Astrocyte (in vitro differentiated cells and primary cell): ENCODE data around the gene NCCRP1. TPM values are rescaled to one million over a fixed set of nuclear protein-coding genes. Genes with fewer than 3 reads are reported as not detected.

Source experiments
- DNase-seq: peaks from one replicate; pipeline ENCODE4 v3.0.0-alpha.2; 2010; ENCODE audit warnings: low read depth
- FAIRE-seq: peaks from 2 replicates; lab custom pipeline; 2011; peaks lifted over from hg19 to GRCh38; lab: Jason Lieb, UNC
- H2AFZ ChIP-seq: 2 replicates; pipeline ENCODE4 v1.6.0; 2012; ENCODE audit warnings: low read depth, low read length, inconsistent platforms
- H3K27ac ChIP-seq: 2 replicates; pipeline ENCODE4 v1.5.1; 2011; ENCODE audit warnings: low read depth, low read length, inconsistent platforms
- H3K27me3 ChIP-seq: 2 replicates; pipeline ENCODE4 v1.6.0; 2011; ENCODE audit warnings: low read length, inconsistent platforms; ENCODE audit not compliant: insufficient read depth
- H3K36me3 ChIP-seq: 2 replicates; pipeline ENCODE4 v1.5.1; 2011; ENCODE audit warnings: low read length, inconsistent platforms; ENCODE audit not compliant: insufficient read depth
- H3K4me1 ChIP-seq: 2 replicates; pipeline ENCODE4 v1.5.1; 2011; ENCODE audit warnings: low read length, inconsistent platforms; ENCODE audit not compliant: insufficient read depth
- H3K4me2 ChIP-seq: 2 replicates; pipeline ENCODE4 v1.6.0; 2012; ENCODE audit warnings: low read length, inconsistent platforms
- H3K4me3 ChIP-seq: 2 replicates; pipeline ENCODE4 v1.5.1; 2011; ENCODE audit warnings: low read depth, mild to moderate bottlenecking, low read length, inconsistent platforms; ENCODE audit not compliant: insufficient read depth
- H3K79me2 ChIP-seq: 2 replicates; pipeline ENCODE4 v1.6.0; 2012; ENCODE audit warnings: mild to moderate bottlenecking, low read length, inconsistent platforms; ENCODE audit not compliant: insufficient read depth
- H3K9ac ChIP-seq: 2 replicates; pipeline ENCODE4 v1.6.0; 2012; ENCODE audit warnings: mild to moderate bottlenecking, low read length, inconsistent platforms
- H3K9me3 ChIP-seq: 2 replicates; pipeline ENCODE4 v1.5.1; 2012; ENCODE audit warnings: low read depth, mild to moderate bottlenecking, low read length, inconsistent platforms; ENCODE audit not compliant: insufficient read depth
- H4K20me1 ChIP-seq: 2 replicates; pipeline ENCODE4 v1.6.0; 2012; ENCODE audit warnings: low read length, inconsistent platforms; ENCODE audit not compliant: insufficient read depth
- H3K27ac Mint-ChIP-seq: one replicate; pipeline ENCODE4 v1.8.0; 2021; ENCODE audit warnings: mild to moderate bottlenecking, mixed read lengths; ENCODE audit not compliant: unreplicated experiment
- H3K27me3 Mint-ChIP-seq: one replicate; pipeline ENCODE4 v1.8.0; 2021; ENCODE audit warnings: low read depth, mixed read lengths; ENCODE audit not compliant: unreplicated experiment
- H3K36me3 Mint-ChIP-seq: one replicate; pipeline ENCODE4 v1.8.0; 2021; ENCODE audit warnings: low read depth, mixed read lengths; ENCODE audit not compliant: unreplicated experiment
- H3K4me1 Mint-ChIP-seq: one replicate; pipeline ENCODE4 v1.8.0; 2021; ENCODE audit warnings: low read depth, mixed read lengths; ENCODE audit not compliant: unreplicated experiment
- H3K4me3 Mint-ChIP-seq: one replicate; pipeline ENCODE4 v1.8.0; 2021; ENCODE audit warnings: mild to moderate bottlenecking, moderate library complexity, mixed read lengths; ENCODE audit not compliant: unreplicated experiment
- H3K9me3 Mint-ChIP-seq: one replicate; pipeline ENCODE4 v1.8.0; 2021; ENCODE audit warnings: mild to moderate bottlenecking, mixed read lengths; ENCODE audit not compliant: unreplicated experiment
- CTCF ChIP-seq: IDR thresholded peaks from 2 replicates; pipeline ENCODE4 v1.5.1; 2011; ENCODE audit warnings: low read depth, mild to moderate bottlenecking, inconsistent platforms, low read length, moderate library complexity; ENCODE audit not compliant: insufficient read depth
- EZH2 ChIP-seq: IDR thresholded peaks from 2 replicates; pipeline ENCODE4 v1.6.1; 2012; ENCODE audit warnings: mild to moderate bottlenecking, low read length, inconsistent platforms; ENCODE audit not compliant: insufficient read depth
- total RNA-seq: library from RNA; stranded (reverse); gene quantifications from 2 replicates; pipeline ENCODE4 v1.2.1, GENCODE V29; 2021

The NCCRP1 gene
- total RNA-seq, 1 donor from 2014 or later: not detected

DNA sequence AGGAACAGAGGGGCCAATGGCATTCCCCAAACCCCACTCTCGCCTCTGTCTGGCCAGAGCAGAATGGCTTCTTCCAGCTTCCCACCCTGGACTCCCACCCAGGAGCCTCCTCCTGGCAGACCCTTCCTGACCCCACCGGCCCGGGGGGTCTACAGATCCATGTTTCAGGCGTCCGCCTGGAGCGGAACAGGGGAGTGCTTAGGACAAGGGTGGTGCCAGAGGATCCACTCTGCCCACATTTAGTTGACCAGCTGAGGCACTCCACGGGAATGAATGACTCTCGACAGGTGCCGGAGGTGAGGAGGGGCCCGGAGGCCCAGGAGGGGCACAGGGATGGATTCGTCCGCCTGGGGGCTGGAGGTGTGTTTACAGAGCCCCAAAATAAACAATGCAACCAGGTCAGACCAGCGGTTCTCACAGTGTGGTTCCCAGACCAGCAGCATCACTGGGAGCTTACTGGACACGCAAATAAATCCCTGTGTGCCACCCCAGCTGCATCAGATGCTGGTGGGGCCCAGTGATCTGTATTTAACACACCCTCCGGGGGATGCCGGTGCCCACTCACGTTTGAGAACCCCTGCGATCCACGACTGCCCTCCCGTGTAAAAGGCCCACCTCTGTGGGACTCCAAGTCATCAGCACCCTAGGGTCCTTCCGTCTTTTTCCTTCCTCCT is 15.1 kb upstream of the NCCRP1 start:
- no peak for TF ChIP-seq EZH2
- no peak for TF ChIP-seq CTCF

DNA sequence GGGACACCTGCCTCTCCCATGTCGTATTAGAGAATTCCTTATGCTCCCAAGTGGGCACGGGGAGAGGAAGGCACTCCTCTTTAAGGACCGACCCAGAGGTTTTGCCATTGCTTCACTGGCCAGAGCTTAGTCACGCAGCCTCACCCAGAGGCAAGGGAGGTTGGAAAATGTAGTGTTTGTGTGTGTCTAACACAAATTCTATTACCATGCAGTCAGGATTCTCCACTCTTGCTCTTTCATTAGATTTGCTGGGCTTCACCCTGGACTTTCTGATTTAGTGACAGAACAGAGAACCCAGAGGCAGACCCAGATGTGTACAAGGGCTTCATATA is 14.6 kb upstream of the NCCRP1 start:
- Histone ChIP-seq H3K4me1 (no peaks in the 10 kb centered on the region), H3K79me2 (no peaks in the 10 kb centered on the region), H3K36me3 (peaks cover 3% of the 10 kb centered on the region), H3K9me3 (no peaks in the 10 kb centered on the region), H3K27me3 (no peaks in the 10 kb centered on the region), H3K4me3 (no peak overlapping the region), H3K4me2 (no peak overlapping the region), H3K9ac (no peak overlapping the region), H4K20me1 (no peaks in the 10 kb centered on the region), H3K27ac (no peak overlapping the region), H2AFZ (no peak overlapping the region)
- Mint-ChIP-seq H3K27ac (no peak overlapping the region), H3K36me3 (peaks cover 8% of the 10 kb centered on the region), H3K4me3 (no peak overlapping the region), H3K4me1 (no peaks in the 10 kb centered on the region), H3K27me3 (no peaks in the 10 kb centered on the region), H3K9me3 (peaks cover 3% of the 10 kb centered on the region)
- no peak for FAIRE-seq
- no peak for TF ChIP-seq EZH2
- TF ChIP-seq CTCF: no peak
- no peak for DNase-seq

More for the DNA sequence above, 15.1 kb upstream of the NCCRP1 start:
- peaks cover 3% of the 10 kb centered on the region for H3K36me3 ChIP-seq
- no peak overlapping the region for H2AFZ ChIP-seq
- no peak overlapping the region for H3K4me3 Mint-ChIP-seq
- no peaks in the 10 kb centered on the region for H4K20me1 ChIP-seq
- DNase-seq: no peak
- H3K27ac ChIP-seq: no peak overlapping the region
- H3K9me3 Mint-ChIP-seq: peaks cover 3% of the 10 kb centered on the region
- no peaks in the 10 kb centered on the region for H3K4me1 Mint-ChIP-seq
- peaks cover 8% of the 10 kb centered on the region for H3K36me3 Mint-ChIP-seq
- no peaks in the 10 kb centered on the region for H3K4me1 ChIP-seq
- FAIRE-seq: no peak
- no peaks in the 10 kb centered on the region for H3K27me3 ChIP-seq
- H3K27me3 Mint-ChIP-seq: no peaks in the 10 kb centered on the region
- no peaks in the 10 kb centered on the region for H3K79me2 ChIP-seq
- H3K9me3 ChIP-seq: no peaks in the 10 kb centered on the region
- H3K27ac Mint-ChIP-seq: no peak overlapping the region
- no peak overlapping the region for H3K4me2 ChIP-seq
- H3K4me3 ChIP-seq: no peak overlapping the region
- no peak overlapping the region for H3K9ac ChIP-seq

- no peak overlapping the region for H3K27ac ChIP-seq
- no peak overlapping the region for H3K27ac Mint-ChIP-seq
- H3K9ac ChIP-seq: no peak overlapping the region
- H3K9me3 Mint-ChIP-seq: peaks cover 4% of the 10 kb centered on the region
- H3K4me1 Mint-ChIP-seq: no peaks in the 10 kb centered on the region
- TF ChIP-seq CTCF (no peak), EZH2 (no peak)
- no peaks in the 10 kb centered on the region for H3K79me2 ChIP-seq
- H3K4me2 ChIP-seq: no peak overlapping the region
- DNase-seq (no peak), FAIRE-seq (no peak)
- no peaks in the 10 kb centered on the region for H3K27me3 Mint-ChIP-seq
- H3K27me3 ChIP-seq: no peaks in the 10 kb centered on the region
- H2AFZ ChIP-seq: no peak overlapping the region
- H3K9me3 ChIP-seq: no peaks in the 10 kb centered on the region
- H3K36me3 Mint-ChIP-seq: peaks cover 8% of the 10 kb centered on the region
- H3K4me3 Mint-ChIP-seq: no peak overlapping the region
- no peaks in the 10 kb centered on the region for H4K20me1 ChIP-seq
- no peaks in the 10 kb centered on the region for H3K4me1 ChIP-seq
- no peak overlapping the region for H3K4me3 ChIP-seq
- H3K36me3 ChIP-seq: peaks cover 3% of the 10 kb centered on the region
Measured at GRCh38 chr19:39183104-39183503, 13.7 kb upstream of the NCCRP1 start.
